GM12892 (cell line): ENCODE results near the gene C1orf232.
A peak's percentile ranks its signal among the peaks of the same experiment; 100 is the strongest.

ENCODE experiments used
- DNase-seq: peaks from one replicate; pipeline ENCODE4 v3.0.0; 2011; ENCODE audit not compliant: insufficient read length
- FAIRE-seq: peaks from 2 replicates; lab custom pipeline; 2011; peaks lifted over from hg19 to GRCh38; lab: Jason Lieb, UNC
- POLR2A ChIP-seq: IDR thresholded peaks from 2 replicates; pipeline ENCODE4 v1.6.1; 2011; ENCODE audit warnings: low read depth, low read length, control low read depth
- POLR2AphosphoS5 ChIP-seq: IDR thresholded peaks from 2 replicates; pipeline ENCODE4 v1.6.1; 2011; ENCODE audit warnings: low read depth, low read length, control low read depth
- TAF1 ChIP-seq: IDR thresholded peaks from 2 replicates; pipeline ENCODE4 v1.6.1; 2011; ENCODE audit warnings: low read depth, mild to moderate bottlenecking, control low read depth, low read length, borderline replicate concordance

C1orf232 gene

GRCh38 chr1:26125946-26126320 lies 42.8 kb downstream of the C1orf232 start:
- DNase-seq (no peak), FAIRE-seq (no peak)
- no peak for TF ChIP-seq POLR2AphosphoS5
- no peak for TF ChIP-seq POLR2A
- no peak for TF ChIP-seq TAF1

GRCh38 chr1:26125382-26125781 lies 43.4 kb downstream of the C1orf232 start:
- TF ChIP-seq POLR2AphosphoS5, result no peak
- no peak for TF ChIP-seq POLR2A
- TF ChIP-seq TAF1, result no peak
- no peak for FAIRE-seq
- no peak for DNase-seq

- DNase-seq, result no peak
- no peak for FAIRE-seq
- no peak for TF ChIP-seq POLR2A
- no peak for TF ChIP-seq TAF1
- no peak for TF ChIP-seq POLR2AphosphoS5
Measured at GRCh38 chr1:26124418-26125331, 44.1 kb downstream of the C1orf232 start.

GRCh38 chr1:26122988-26123973 lies 45.5 kb downstream of the C1orf232 start:
- FAIRE-seq (peak; percentile 9), DNase-seq (no peak)
- TF ChIP-seq POLR2A (no peak), TAF1 (no peak)

- TF ChIP-seq TAF1 (no peak), POLR2A (no peak), POLR2AphosphoS5 (no peak)
- FAIRE-seq (no peak), DNase-seq (no peak)
Measured at GRCh38 chr1:26121854-26122773, 46.6 kb downstream of the C1orf232 start.

GRCh38 chr1:26119892-26120608 lies 48.7 kb downstream of the C1orf232 start:
- DNase-seq (no peak), FAIRE-seq (no peak)

GRCh38 chr1:26114165-26114927 lies 54.4 kb downstream of the C1orf232 start:
- DNase-seq (no peak), FAIRE-seq (no peak)
- TF ChIP-seq POLR2AphosphoS5 (no peak), POLR2A (no peak), TAF1 (no peak)

More at GRCh38 chr1:26119892-26120608, 48.7 kb downstream of the C1orf232 start:
- TF ChIP-seq POLR2AphosphoS5 (no peak), POLR2A (no peak), TAF1 (no peak)
